PC-3 (cell line): ENCODE results near the gene RPS6KA2.

Experiments used
- EZH2 ChIP-seq: fragments of 300-600 bp; sonication (generic); IDR thresholded peaks from one replicate; pipeline ENCODE4 v1.6.1; 2017; ENCODE audit warnings: antibody characterized with exemption, mild to moderate bottlenecking, low read length; ENCODE audit not compliant: unreplicated experiment
- EZH2phosphoT487 ChIP-seq: fragments of 300-600 bp; sonication (generic); IDR thresholded peaks from 2 replicates; pipeline ENCODE4 v1.6.1; 2018; ENCODE audit warnings: mild to moderate bottlenecking, antibody characterized with exemption, low read length, borderline replicate concordance
- TF ChIP-seq, protein P1 (sequence below): fragments of 300-600 bp; sonication (generic); conservative IDR thresholded peaks from 2 replicates; pipeline ENCODE4 v1.5.1; 2017; ENCODE audit warnings: antibody characterized with exemption, low read depth, mild to moderate bottlenecking, low read length

DNA sequence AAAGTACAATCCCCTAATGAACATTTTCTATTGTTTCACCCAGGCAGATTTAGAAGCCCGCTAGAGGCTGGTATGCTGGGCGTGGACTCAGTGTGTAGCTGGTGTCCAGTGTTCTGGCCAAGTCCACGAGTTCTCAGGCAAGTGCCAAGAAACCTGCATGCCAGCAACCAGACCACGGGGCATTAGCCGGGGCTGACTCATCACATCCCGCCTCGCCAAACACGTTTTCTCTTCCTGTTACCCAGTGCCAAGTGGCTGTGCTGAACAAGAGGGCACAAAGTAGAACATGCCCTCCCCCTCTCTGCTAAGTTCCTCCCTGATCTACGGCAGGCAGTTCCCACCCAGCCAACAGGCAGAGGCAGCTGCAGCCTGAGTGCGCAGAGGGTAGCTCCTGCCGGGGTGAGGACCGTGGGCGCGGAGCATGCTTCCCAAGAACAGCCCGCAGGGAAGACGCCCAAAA, 70.2 kb downstream of the RPS6KA2 start:
- TF ChIP-seq, protein P1, sequence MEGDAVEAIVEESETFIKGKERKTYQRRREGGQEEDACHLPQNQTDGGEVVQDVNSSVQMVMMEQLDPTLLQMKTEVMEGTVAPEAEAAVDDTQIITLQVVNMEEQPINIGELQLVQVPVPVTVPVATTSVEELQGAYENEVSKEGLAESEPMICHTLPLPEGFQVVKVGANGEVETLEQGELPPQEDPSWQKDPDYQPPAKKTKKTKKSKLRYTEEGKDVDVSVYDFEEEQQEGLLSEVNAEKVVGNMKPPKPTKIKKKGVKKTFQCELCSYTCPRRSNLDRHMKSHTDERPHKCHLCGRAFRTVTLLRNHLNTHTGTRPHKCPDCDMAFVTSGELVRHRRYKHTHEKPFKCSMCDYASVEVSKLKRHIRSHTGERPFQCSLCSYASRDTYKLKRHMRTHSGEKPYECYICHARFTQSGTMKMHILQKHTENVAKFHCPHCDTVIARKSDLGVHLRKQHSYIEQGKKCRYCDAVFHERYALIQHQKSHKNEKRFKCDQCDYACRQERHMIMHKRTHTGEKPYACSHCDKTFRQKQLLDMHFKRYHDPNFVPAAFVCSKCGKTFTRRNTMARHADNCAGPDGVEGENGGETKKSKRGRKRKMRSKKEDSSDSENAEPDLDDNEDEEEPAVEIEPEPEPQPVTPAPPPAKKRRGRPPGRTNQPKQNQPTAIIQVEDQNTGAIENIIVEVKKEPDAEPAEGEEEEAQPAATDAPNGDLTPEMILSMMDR, result no peak
- TF ChIP-seq EZH2phosphoT487 (no peak), EZH2 (no peak)
